ENCODE measurements around the gene GPC2. TPM values are rescaled to one million over a fixed set of nuclear protein-coding genes. Genes with fewer than 3 reads are reported as not detected.
"Not testable (repeated sequence)": the region's sequence is repeated elsewhere in the genome, so short reads cannot be mapped to it uniquely, and the experiment has no call there.

Gene GPC2
- total and polyA plus RNA-seq, 4 donors = 6.1 to 53.6 (median 28.7) TPM

DNA sequence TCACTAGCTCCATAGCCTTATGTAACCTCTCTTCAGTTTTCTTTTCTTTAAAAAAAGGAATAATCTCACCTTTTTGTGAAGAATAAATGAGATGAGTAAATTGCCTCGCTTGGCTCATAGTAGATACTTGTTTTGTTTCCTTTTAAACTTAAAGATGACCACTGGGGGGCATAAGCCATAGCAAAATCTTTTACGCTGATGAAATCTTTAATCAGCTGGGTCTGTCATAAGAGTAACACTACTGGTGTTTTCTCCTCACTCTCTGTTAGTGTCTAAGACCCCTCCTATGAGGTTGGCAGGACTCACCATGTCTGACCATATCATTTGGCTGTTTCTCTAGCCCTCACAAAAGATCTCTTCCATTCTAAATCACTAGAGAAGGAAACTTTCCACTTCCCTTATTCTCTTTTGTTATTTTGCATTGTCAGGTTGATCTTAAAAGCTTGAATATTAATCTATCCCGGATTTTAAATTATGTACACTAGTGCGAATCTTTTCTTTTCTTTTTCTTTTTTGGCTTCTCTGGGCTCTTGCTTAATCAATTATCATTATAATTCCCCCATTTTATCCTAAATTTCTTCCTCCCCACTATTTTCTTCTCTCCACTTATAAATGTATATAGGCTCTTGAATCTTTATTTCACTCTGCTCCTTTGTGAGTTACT, 13.0 kb upstream of the GPC2 start:
- H3K27me3 ChIP-seq (ENCODE audit: control insufficient read depth, insufficient read depth, low read length) = no peaks in the 10 kb centered on the region
- H3K9me3 ChIP-seq (ENCODE audit: control insufficient read depth, insufficient read depth, low read length) = no peaks in the 10 kb centered on the region
- H3K4me3 ChIP-seq (ENCODE audit: low read depth, low read length) = no peak overlapping the region
- peak in 2 of 6 donors; percentile 33 to 61 for DNase-seq (ENCODE audit: low read depth in 4 of 6, low spot score in 6 of 6)
- 63% methylated on average over 1 of the region's 4 CpGs for WGBS (ENCODE audit: insufficient coverage)
- no peaks in the 10 kb centered on the region for H3K4me1 ChIP-seq (ENCODE audit: control insufficient read depth, insufficient read depth, low read length)
- H3K36me3 ChIP-seq (ENCODE audit: control insufficient read depth, insufficient read depth, low read length) = peaks cover 2% of the 10 kb centered on the region
- H3K27ac ChIP-seq (ENCODE audit: low read depth, low read length) = no peak overlapping the region

DNA sequence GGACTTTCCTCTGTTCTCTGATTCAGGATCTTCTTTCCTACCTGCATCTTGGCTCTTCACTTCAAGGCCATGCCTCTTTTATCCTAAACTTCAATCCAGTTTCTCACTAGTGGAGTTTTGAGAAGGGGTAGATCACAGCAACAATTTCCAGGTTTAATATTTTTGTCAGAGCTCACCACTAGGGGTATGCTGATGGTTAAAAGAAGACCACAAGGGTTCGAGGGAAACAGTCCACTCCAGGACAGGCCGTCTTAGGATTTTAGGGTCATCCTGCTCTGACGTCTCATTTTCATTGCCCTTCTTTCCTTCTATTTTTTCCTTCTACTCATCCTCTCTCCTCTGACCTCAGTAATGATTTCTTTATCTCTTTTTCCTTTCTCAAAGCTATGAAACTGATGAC, 11.9 kb upstream of the GPC2 start:
- no peak overlapping the region for H3K4me3 ChIP-seq (ENCODE audit: low read depth, low read length)
- peaks cover 2% of the 10 kb centered on the region for H3K36me3 ChIP-seq (ENCODE audit: control insufficient read depth, insufficient read depth, low read length)
- 86% methylated on average over 3 of the region's 3 CpGs for WGBS (ENCODE audit: insufficient coverage)
- no peak for DNase-seq (ENCODE audit: low read depth in 4 of 6, low spot score in 6 of 6)
- no peaks in the 10 kb centered on the region for H3K27me3 ChIP-seq (ENCODE audit: control insufficient read depth, insufficient read depth, low read length)
- no peak overlapping the region for H3K27ac ChIP-seq (ENCODE audit: low read depth, low read length)
- H3K9me3 ChIP-seq (ENCODE audit: control insufficient read depth, insufficient read depth, low read length) = no peaks in the 10 kb centered on the region
- no peaks in the 10 kb centered on the region for H3K4me1 ChIP-seq (ENCODE audit: control insufficient read depth, insufficient read depth, low read length)

DNA sequence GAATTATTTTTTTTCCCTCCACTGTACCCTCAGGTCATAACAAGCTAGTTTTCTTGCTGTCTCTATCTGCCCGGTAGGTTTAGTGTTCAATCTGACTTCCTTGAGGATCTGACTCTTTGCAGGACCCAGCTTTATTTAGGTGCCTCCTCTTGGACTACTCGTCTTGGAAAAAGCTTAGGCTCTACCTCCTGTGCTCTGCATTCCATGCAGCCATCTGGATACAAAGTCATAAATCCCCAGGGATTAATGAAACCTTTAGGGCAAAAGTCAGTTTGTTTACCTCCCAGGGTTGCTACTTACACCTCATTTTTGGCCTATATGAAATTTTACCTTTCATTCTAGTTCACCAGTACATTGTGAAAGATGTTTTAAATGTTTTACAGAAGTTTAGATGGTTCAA, 8.5 kb upstream of the GPC2 start:
- H3K4me1 ChIP-seq (ENCODE audit: control insufficient read depth, insufficient read depth, low read length) = no peaks in the 10 kb centered on the region

DNA sequence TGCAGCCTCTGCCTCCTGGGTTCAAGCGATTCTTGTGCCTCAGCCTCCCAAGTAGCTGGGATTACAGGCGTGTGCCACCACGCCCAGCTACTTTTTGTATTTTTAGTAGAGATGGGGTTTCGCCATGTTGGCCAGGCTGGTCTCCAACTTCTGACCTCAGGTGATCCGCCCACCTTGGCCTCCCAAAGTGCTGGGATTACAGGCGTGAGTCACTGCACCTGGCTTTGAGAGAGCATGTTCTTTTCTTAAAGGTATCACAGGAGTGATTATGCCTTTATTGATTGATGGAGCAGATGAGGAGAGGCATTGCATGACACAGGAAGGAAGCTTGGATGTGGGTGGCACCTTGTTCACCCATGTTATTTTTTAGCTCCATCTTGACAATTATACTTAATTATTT, 5.9 kb upstream of the GPC2 start:
- DNase-seq (ENCODE audit: low read depth in 4 of 6, low spot score in 6 of 6); H3K9me3 ChIP-seq (ENCODE audit: control insufficient read depth, insufficient read depth, low read length); H3K27me3 ChIP-seq (ENCODE audit: control insufficient read depth, insufficient read depth, low read length); H3K27ac ChIP-seq (ENCODE audit: low read depth, low read length); H3K36me3 ChIP-seq (ENCODE audit: control insufficient read depth, insufficient read depth, low read length); H3K4me1 ChIP-seq (ENCODE audit: control insufficient read depth, insufficient read depth, low read length); H3K4me3 ChIP-seq (ENCODE audit: low read depth, low read length): not testable (repeated sequence)
- WGBS (ENCODE audit: insufficient coverage) = 91% methylated on average over 4 of the region's 6 CpGs

More for the DNA sequence above, 8.5 kb upstream of the GPC2 start:
- no peak for DNase-seq (ENCODE audit: low read depth in 4 of 6, low spot score in 6 of 6)
- WGBS (ENCODE audit: insufficient coverage) = 71% methylated on average over 2 of the region's 2 CpGs
- no peak overlapping the region for H3K4me3 ChIP-seq (ENCODE audit: low read depth, low read length)
- H3K27ac ChIP-seq (ENCODE audit: low read depth, low read length) = no peak overlapping the region
- H3K36me3 ChIP-seq (ENCODE audit: control insufficient read depth, insufficient read depth, low read length) = peaks cover 2% of the 10 kb centered on the region
- no peaks in the 10 kb centered on the region for H3K27me3 ChIP-seq (ENCODE audit: control insufficient read depth, insufficient read depth, low read length)
- no peaks in the 10 kb centered on the region for H3K9me3 ChIP-seq (ENCODE audit: control insufficient read depth, insufficient read depth, low read length)

DNA sequence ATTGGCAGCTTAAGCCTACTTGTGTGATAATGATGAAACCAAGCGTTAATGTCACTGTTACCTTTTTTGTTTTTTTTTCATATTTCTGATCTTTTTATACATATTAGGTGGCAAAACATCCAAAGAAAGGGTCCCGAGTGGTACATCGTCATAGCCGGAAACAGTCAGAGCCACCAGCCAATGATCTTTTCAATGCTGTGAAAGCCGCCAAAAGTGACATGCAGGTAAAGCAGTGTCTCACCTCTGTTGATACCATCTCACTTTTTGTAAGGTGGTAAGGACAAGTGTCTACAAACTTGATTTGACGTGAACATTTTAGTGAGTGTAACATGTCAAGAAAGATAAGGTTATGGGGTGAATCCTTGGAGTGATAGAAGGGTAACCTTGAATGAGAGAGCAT, 5.4 kb upstream of the GPC2 start:
- WGBS (ENCODE audit: insufficient coverage) = 60% methylated on average over 1 of the region's 6 CpGs

DNA sequence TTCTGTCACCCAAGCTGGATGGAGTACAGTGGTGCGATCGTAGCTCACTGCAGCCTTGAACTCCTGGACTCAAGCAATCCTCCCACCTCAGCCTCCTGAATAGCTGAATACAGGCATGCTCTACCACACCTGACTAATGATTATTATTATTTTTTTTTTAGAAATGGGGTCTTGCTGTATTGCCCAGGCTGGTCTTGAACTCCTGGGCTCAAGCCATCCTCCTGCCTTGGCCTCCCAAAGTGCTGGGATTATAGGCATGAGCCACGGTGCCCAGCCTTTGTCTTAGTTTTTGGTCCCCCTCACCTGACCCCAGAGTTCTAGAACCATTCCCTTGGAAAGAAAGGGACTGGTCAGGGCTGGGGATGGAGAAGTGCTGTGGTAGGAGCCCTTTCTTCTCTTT, 2.9 kb upstream of the GPC2 start:
- not testable (repeated sequence) for H3K36me3 ChIP-seq (ENCODE audit: control insufficient read depth, insufficient read depth, low read length); H3K9me3 ChIP-seq (ENCODE audit: control insufficient read depth, insufficient read depth, low read length); H3K27me3 ChIP-seq (ENCODE audit: control insufficient read depth, insufficient read depth, low read length); H3K4me3 ChIP-seq (ENCODE audit: low read depth, low read length); H3K27ac ChIP-seq (ENCODE audit: low read depth, low read length); DNase-seq (ENCODE audit: low read depth in 4 of 6, low spot score in 6 of 6)
- no CpG with 5 or more reads among the region's 3 CpGs for WGBS (ENCODE audit: insufficient coverage)
- peaks cover 25% of the 10 kb centered on the region for H3K4me1 ChIP-seq (ENCODE audit: control insufficient read depth, insufficient read depth, low read length)

More for the DNA sequence above, 5.4 kb upstream of the GPC2 start:
- H3K9me3 ChIP-seq (ENCODE audit: control insufficient read depth, insufficient read depth, low read length); H3K36me3 ChIP-seq (ENCODE audit: control insufficient read depth, insufficient read depth, low read length); DNase-seq (ENCODE audit: low read depth in 4 of 6, low spot score in 6 of 6); H3K27me3 ChIP-seq (ENCODE audit: control insufficient read depth, insufficient read depth, low read length); H3K27ac ChIP-seq (ENCODE audit: low read depth, low read length); H3K4me1 ChIP-seq (ENCODE audit: control insufficient read depth, insufficient read depth, low read length); H3K4me3 ChIP-seq (ENCODE audit: low read depth, low read length): not testable (repeated sequence)

DNA sequence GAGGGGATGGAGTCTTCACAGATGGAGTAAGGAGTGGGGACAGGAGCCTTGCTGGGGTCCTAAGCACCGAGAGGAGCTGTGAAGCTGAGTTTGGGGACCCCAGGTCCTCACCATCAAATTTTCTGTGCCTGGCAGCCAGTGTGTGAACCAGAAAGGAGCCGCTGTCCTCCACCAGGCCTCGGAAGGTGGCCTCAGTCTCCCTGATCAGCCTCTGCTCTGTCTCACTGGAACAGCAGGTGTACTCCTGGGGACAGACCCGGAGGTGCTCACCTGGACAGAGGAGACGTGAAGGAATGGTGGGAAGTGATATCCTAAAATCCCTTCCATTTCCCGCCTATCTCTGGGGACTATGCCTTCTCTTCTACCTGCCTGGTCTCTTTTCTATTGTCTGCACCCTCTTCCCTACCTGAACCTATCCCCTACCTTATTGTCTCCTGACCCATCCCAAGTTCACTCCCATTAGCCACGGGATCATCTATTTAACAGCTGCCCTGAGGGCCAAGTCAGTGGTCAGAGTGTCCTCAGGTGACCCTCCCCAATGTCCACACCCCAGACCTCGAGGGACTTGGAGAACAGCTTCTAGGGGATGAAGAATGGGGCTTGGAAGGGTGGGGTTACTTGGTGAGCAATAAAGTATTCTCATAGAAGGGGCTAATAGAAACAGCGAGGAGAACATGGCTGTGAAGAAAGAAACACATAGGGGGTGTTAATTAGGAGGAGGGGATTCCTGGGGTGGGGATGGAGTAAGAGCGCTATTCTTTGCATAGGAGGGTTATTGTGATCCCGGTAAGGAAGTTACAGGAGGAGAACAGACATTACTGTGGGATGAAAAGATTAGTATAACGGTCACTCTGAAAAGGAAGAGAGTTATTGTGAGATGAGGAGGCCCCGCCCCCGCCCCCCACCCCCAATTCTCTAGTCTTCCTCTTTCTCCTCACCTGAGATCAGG, 811 bp downstream of the GPC2 start:
- DNase-seq (ENCODE audit: low read depth in 4 of 6, low spot score in 6 of 6) = peak in 1 of 6 donors; percentile 56
- no peaks in the 10 kb centered on the region for H3K27me3 ChIP-seq (ENCODE audit: control insufficient read depth, insufficient read depth, low read length)
- H3K4me3 ChIP-seq (ENCODE audit: low read depth, low read length) = peak overlapping the region; percentile 87
- no peak overlapping the region for H3K27ac ChIP-seq (ENCODE audit: low read depth, low read length)
- WGBS (ENCODE audit: insufficient coverage) = 61% methylated on average over 5 of the region's 14 CpGs
- no peaks in the 10 kb centered on the region for H3K9me3 ChIP-seq (ENCODE audit: control insufficient read depth, insufficient read depth, low read length)
- peaks cover 28% of the 10 kb centered on the region for H3K4me1 ChIP-seq (ENCODE audit: control insufficient read depth, insufficient read depth, low read length)
- H3K36me3 ChIP-seq (ENCODE audit: control insufficient read depth, insufficient read depth, low read length) = peaks cover 19% of the 10 kb centered on the region

DNA sequence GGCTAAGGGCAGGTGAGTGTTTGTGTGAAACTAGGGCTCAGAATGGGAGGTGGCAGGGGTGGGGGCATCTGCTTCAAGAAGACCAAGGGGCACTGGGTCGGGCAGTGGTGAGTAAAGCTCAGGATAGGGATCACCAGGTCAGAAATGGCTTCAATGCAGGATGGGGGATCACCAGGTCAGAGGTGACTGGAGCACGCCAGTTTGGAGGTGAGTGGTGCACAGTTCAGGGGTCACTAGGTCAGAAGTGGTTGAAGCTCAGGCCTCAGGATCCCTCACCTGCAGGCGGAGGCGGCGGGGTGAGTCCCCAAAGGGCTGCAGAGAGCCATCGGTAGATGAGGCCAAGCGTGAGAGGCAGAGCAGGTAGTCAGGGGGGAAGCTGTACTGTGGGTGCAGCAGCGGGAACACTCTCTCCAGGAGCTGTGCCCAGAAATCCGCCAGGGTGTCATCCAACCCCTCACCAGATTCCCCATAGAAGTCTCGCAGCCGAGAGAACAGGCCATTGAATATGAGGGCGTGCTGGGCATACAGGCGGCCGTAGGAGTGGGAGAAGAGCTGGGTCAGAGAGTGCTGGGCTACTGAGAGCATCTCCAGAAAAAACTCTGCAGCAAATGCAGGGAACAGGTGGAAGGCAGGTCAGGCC, 1.8 kb downstream of the GPC2 start:
- Histone ChIP-seq H3K27ac (ENCODE audit: low read depth, low read length) (no peak overlapping the region), H3K27me3 (ENCODE audit: control insufficient read depth, insufficient read depth, low read length) (peaks cover 2% of the 10 kb centered on the region), H3K4me1 (ENCODE audit: control insufficient read depth, insufficient read depth, low read length) (peaks cover 36% of the 10 kb centered on the region), H3K4me3 (ENCODE audit: low read depth, low read length) (no peak overlapping the region), H3K9me3 (ENCODE audit: control insufficient read depth, insufficient read depth, low read length) (no peaks in the 10 kb centered on the region), H3K36me3 (ENCODE audit: control insufficient read depth, insufficient read depth, low read length) (peaks cover 23% of the 10 kb centered on the region)
- WGBS (ENCODE audit: insufficient coverage) = 74% methylated on average over 10 of the region's 14 CpGs
- DNase-seq (ENCODE audit: low read depth in 4 of 6, low spot score in 6 of 6) = no peak

DNA sequence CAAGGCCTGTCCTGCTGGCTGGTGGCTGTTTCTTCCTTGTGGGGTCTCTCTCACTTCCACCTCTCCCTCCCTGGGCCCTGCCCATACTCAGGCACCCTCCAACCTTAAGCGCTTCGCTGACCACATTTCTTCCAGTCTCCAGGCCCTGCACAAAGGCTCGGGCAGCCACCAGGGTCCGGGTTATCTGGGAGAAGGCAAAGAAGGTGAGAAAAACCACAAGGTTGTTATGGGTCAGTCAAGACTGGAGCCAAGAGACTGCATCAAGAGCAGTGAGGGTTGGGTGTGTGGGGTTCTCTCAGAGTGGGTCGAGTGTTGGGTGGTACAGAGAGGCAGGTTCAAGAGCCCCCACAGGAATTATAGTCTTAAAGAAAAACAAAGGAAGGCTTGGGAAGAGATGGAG, 2.6 kb downstream of the GPC2 start:
- 88% methylated on average over 3 of the region's 5 CpGs for WGBS (ENCODE audit: insufficient coverage)
- Histone ChIP-seq H3K9me3 (ENCODE audit: control insufficient read depth, insufficient read depth, low read length) (no peaks in the 10 kb centered on the region), H3K4me1 (ENCODE audit: control insufficient read depth, insufficient read depth, low read length) (peaks cover 44% of the 10 kb centered on the region), H3K4me3 (ENCODE audit: low read depth, low read length) (no peak overlapping the region), H3K27me3 (ENCODE audit: control insufficient read depth, insufficient read depth, low read length) (peaks cover 2% of the 10 kb centered on the region), H3K27ac (ENCODE audit: low read depth, low read length) (no peak overlapping the region), H3K36me3 (ENCODE audit: control insufficient read depth, insufficient read depth, low read length) (peaks cover 28% of the 10 kb centered on the region)
- DNase-seq (ENCODE audit: low read depth in 4 of 6, low spot score in 6 of 6) = no peak
